Effector memory CD4-positive, alpha-beta T cell (primary cell): Measurements from ENCODE around the gene SLC6A13.
"Not testable (repeated sequence)": the region's sequence is repeated elsewhere in the genome, so short reads cannot be mapped to it uniquely, and the experiment has no call there.

Experiments
- DNase-seq, 3 donors: peaks; one replicate each; pipeline ENCODE4 v3.0.0-alpha.2; 2020
- H3K27ac ChIP-seq: 2 replicates; pipeline ENCODE4 v1.7.0; 2013; ENCODE audit warnings: mild to moderate bottlenecking, low read length, moderate library complexity; ENCODE audit not compliant: insufficient read depth, poor library complexity, severe bottlenecking
- H3K27me3 ChIP-seq: replicated peaks from 2 replicates; pipeline ENCODE4 v1.7.0; 2013; ENCODE audit warnings: mild to moderate bottlenecking, low read length; ENCODE audit not compliant: insufficient read depth, control insufficient read depth, poor library complexity, severe bottlenecking
- H3K36me3 ChIP-seq: 2 replicates; pipeline ENCODE4 v1.7.0; 2013; ENCODE audit warnings: mild to moderate bottlenecking, low read length, moderate library complexity; ENCODE audit not compliant: control insufficient read depth, insufficient read depth
- H3K4me1 ChIP-seq: 2 replicates; pipeline ENCODE4 v1.7.0; 2013; ENCODE audit warnings: low read length, mild to moderate bottlenecking; ENCODE audit not compliant: control insufficient read depth, insufficient read depth, poor library complexity, severe bottlenecking
- H3K4me3 ChIP-seq: 2 replicates; pipeline ENCODE4 v1.7.0; 2013; ENCODE audit warnings: low read length, low read depth, mild to moderate bottlenecking; ENCODE audit not compliant: insufficient read depth, poor library complexity, severe bottlenecking
- H3K9me3 ChIP-seq: 2 replicates; pipeline ENCODE4 v1.7.0; 2013; ENCODE audit warnings: mild to moderate bottlenecking, low read length, moderate library complexity; ENCODE audit not compliant: control insufficient read depth

The SLC6A13 gene

GRCh38 chr12:193261-193660, 69.4 kb downstream of the SLC6A13 start:
- Histone ChIP-seq H3K4me3 (no peak overlapping the region), H3K27me3 (peaks cover 10% of the 10 kb centered on the region), H3K9me3 (no peaks in the 10 kb centered on the region)

GRCh38 chr12:191541-191940, 71.1 kb downstream of the SLC6A13 start:
- Histone ChIP-seq H3K27me3 (peaks cover 10% of the 10 kb centered on the region), H3K4me1 (no peaks in the 10 kb centered on the region), H3K27ac (no peak overlapping the region)

More at GRCh38 chr12:193261-193660, 69.4 kb downstream of the SLC6A13 start:
- Histone ChIP-seq H3K4me1 (no peaks in the 10 kb centered on the region), H3K27ac (no peak overlapping the region), H3K36me3 (no peaks in the 10 kb centered on the region)
- no peak for DNase-seq

GRCh38 chr12:190881-191280, 71.8 kb downstream of the SLC6A13 start:
- H3K36me3 ChIP-seq, result no peaks in the 10 kb centered on the region
- peaks cover 10% of the 10 kb centered on the region for H3K27me3 ChIP-seq
- no peak for DNase-seq
- no peak overlapping the region for H3K27ac ChIP-seq
- H3K9me3 ChIP-seq, result no peaks in the 10 kb centered on the region
- H3K4me3 ChIP-seq, result no peak overlapping the region
- no peaks in the 10 kb centered on the region for H3K4me1 ChIP-seq

More at GRCh38 chr12:191541-191940, 71.1 kb downstream of the SLC6A13 start:
- Histone ChIP-seq H3K9me3 (no peaks in the 10 kb centered on the region), H3K36me3 (no peaks in the 10 kb centered on the region), H3K4me3 (no peak overlapping the region)
- no peak for DNase-seq

GRCh38 chr12:189622-189962, 73.0 kb downstream of the SLC6A13 start:
- DNase-seq, result no peak
- no peaks in the 10 kb centered on the region for H3K36me3 ChIP-seq

GRCh38 chr12:188910-189621, 73.6 kb downstream of the SLC6A13 start:
- Histone ChIP-seq H3K27me3 (peaks cover 6% of the 10 kb centered on the region), H3K27ac (no peak overlapping the region), H3K4me3 (peak overlapping the region; percentile 18), H3K4me1 (no peaks in the 10 kb centered on the region), H3K36me3 (no peaks in the 10 kb centered on the region), H3K9me3 (no peaks in the 10 kb centered on the region)
- no peak for DNase-seq

More at GRCh38 chr12:189622-189962, 73.0 kb downstream of the SLC6A13 start:
- H3K4me3 ChIP-seq, result no peak overlapping the region
- H3K27me3 ChIP-seq, result peaks cover 6% of the 10 kb centered on the region
- H3K9me3 ChIP-seq, result no peaks in the 10 kb centered on the region
- no peaks in the 10 kb centered on the region for H3K4me1 ChIP-seq
- H3K27ac ChIP-seq, result no peak overlapping the region

- H3K36me3 ChIP-seq, H3K4me1 ChIP-seq, H3K27ac ChIP-seq, H3K27me3 ChIP-seq, H3K9me3 ChIP-seq, DNase-seq: not testable (repeated sequence)
- H3K4me3 ChIP-seq, result peak overlapping the region; percentile 22
Observed at GRCh38 chr12:187986-188909, 74.4 kb downstream of the SLC6A13 start.

- Histone ChIP-seq H3K36me3 (no peaks in the 10 kb centered on the region), H3K4me3 (no peak overlapping the region), H3K27ac (no peak overlapping the region), H3K4me1 (no peaks in the 10 kb centered on the region), H3K9me3 (no peaks in the 10 kb centered on the region), H3K27me3 (peaks cover 6% of the 10 kb centered on the region)
- DNase-seq, result no peak
Observed at GRCh38 chr12:186006-186625, 76.5 kb downstream of the SLC6A13 start.

GRCh38 chr12:185576-185955, 77.1 kb downstream of the SLC6A13 start:
- Histone ChIP-seq H3K9me3 (no peaks in the 10 kb centered on the region), H3K27ac (no peak overlapping the region), H3K4me1 (no peaks in the 10 kb centered on the region), H3K4me3 (no peak overlapping the region), H3K27me3 (peaks cover 6% of the 10 kb centered on the region), H3K36me3 (no peaks in the 10 kb centered on the region)
- no peak for DNase-seq

- H3K27ac ChIP-seq, result no peak overlapping the region
- peaks cover 3% of the 10 kb centered on the region for H3K27me3 ChIP-seq
- H3K9me3 ChIP-seq, result no peaks in the 10 kb centered on the region
- H3K4me3 ChIP-seq, result no peak overlapping the region
- no peaks in the 10 kb centered on the region for H3K36me3 ChIP-seq
- DNase-seq, result no peak
- H3K4me1 ChIP-seq, result no peaks in the 10 kb centered on the region
Observed at GRCh38 chr12:184811-185575, 77.6 kb downstream of the SLC6A13 start.
